Mucosa of descending colon (tissue), 3 donors: Measurements from ENCODE around the gene SDCCAG8. TPM values are rescaled to one million over a fixed set of nuclear protein-coding genes. Genes with fewer than 3 reads are reported as not detected.

ENCODE experiments used
- microRNA-seq: library from miRNA; unstranded; fragments of <30 nt; microRNA quantifications from one replicate; pipeline ENCODE4, GENCODE V29; 2019
- total RNA-seq, 3 donors: library from RNA; stranded (reverse); fragmentation: NEBNext Ultra II Directional in 2 of 3; extraction: Animal tissue kit (Norgen Biotek cat#: 25700) in 2 of 3; gene quantifications; one replicate each; pipeline versions ENCODE4 v1.2.1 to v1.2.4, GENCODE V29; 2021 to 2023
- donor health status: DM: no; HTN: no; CAD: no; lungs with moderate emphysema.
- donor health status: DM: no; HTN: no; CAD: no.
- donor health status: DM: no; HTN: yes; CAD: no.

The SDCCAG8 gene
- total RNA-seq, 3 donors from 2014 or later: 22.1 to 37.5 (median 34.1) TPM

Small RNA genes lying within 50 kb of the gene (microRNA-seq; reads per million reads assigned to microRNA genes)
- gene MIR4677: 1.6 reads per million

Other genes starting within 250 kb of the SDCCAG8 start
- 10 to 100 TPM in 2 of 3 donors, 1 to 10 TPM in 1; 6.2 to 43.8 (median 14.4) TPM for gene CEP170, start 760 bp upstream of the SDCCAG8 start, total RNA-seq